Right atrium auricular region (tissue), 2 donors: Measurements from ENCODE around the gene PODNL1. TPM values are rescaled to one million over a fixed set of nuclear protein-coding genes. Genes with fewer than 3 reads are reported as not detected.

Experiments used
- DNase-seq: peaks from one replicate; pipeline ENCODE4 v3.0.0-alpha.2; 2019; ENCODE audit warnings: low spot score
- H3K27ac ChIP-seq, 2 donors: fragments of 200-600 bp; sonication (generic); 1 replicate in 1 of 2; 2 replicates in 1 of 2; pipeline ENCODE4 v1.5.1; 2016 to 2019
- H3K27me3 ChIP-seq, 2 donors: fragments of 200-600 bp; sonication (generic); one replicate each; pipeline versions ENCODE4 v1.5.1 to v1.6.0; 2017 to 2019
- H3K36me3 ChIP-seq: fragments of 200-600 bp; sonication (generic); one replicate; pipeline ENCODE4 v1.5.1; 2016
- H3K4me1 ChIP-seq, 2 donors: fragments of 200-600 bp; sonication (generic); one replicate each; pipeline versions ENCODE4 v1.5.1 to v1.6.0; 2017 to 2019
- H3K4me3 ChIP-seq, 2 donors: fragments of 200-600 bp; sonication (generic); 1 replicate in 1 of 2; 2 replicates in 1 of 2; pipeline ENCODE4 v1.5.1; 2017 to 2019; ENCODE audit warnings: mild to moderate bottlenecking in 1 of 2, moderate library complexity in 1 of 2
- H3K9me3 ChIP-seq, 2 donors: fragments of 200-600 bp; sonication (generic); one replicate each; pipeline ENCODE4 v1.5.1; 2019
- total RNA-seq, 2 donors: library from RNA; depleted of rRNA; stranded (reverse); fragments of >200 nt; gene quantifications; one replicate each; pipeline ENCODE4 v1.1.0, GENCODE V29; 2016
- TF ChIP-seq, protein P1 (sequence below), 2 donors: fragments of 200-600 bp; sonication (generic); IDR thresholded peaks; one replicate each; pipeline ENCODE4 v1.5.1; 2019; ENCODE audit warnings: antibody characterized with exemption in 2 of 2

PODNL1 gene
- total RNA-seq, 2 donors from 2014 or later, result 0.47 to 1.1 TPM

DNA sequence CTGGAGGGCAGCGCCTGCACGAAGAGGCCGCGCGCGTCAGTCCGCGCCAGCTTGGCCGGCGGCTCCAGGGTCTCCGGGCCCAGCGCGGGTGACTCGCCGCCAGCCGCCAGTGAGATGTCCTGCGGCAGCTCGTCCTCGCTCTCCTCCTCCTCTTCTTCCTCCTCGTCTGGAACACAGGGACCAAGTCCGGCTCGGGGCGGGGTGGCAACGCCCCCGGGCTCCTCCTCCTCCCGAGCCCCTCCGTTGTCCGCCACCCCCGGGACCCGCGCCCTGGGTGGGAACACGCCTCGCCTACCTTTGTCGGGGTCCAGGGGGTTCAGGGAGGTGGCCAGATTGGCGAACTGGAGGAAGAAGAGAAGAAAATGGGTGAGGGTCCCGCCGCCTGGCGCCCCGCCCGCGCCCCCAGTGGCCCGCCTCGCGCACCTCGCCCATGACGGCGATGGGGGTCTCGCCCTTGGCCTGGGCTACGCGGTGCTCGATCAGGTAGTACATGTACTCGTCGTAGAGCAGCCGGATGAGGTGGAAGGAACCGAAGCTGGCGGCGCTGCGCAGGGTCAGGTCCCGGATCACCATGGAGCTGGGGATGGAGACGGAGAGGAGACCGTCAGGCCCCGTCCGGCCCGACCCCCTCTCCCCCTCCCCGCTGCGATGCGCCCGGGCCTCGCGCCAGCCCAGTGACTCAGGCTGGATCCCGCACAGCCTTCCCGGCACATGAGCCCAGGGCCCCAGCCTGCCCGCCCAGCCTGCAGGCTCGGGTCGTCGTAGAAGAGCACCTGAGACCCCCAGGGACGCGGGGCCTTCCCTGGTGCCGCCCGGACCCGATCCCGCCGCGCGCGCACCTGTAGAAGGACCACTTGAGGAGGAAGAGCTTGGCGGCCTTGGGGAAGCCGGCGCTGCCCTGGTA, 24.7 kb upstream of the PODNL1 start:
- Histone ChIP-seq H3K4me3 (peak overlapping the region in 1 of 2 donors; percentile 37), H3K36me3 (peaks cover 55% of the 10 kb centered on the region), H3K27me3 (no peaks in the 10 kb centered on the region), H3K9me3 (no peaks in the 10 kb centered on the region), H3K27ac (peak overlapping the region in 1 of 2 donors; percentile 16), H3K4me1 (peaks cover 0 to 3% of the 10 kb centered on the region in 2 donors)
- TF ChIP-seq, protein P1, sequence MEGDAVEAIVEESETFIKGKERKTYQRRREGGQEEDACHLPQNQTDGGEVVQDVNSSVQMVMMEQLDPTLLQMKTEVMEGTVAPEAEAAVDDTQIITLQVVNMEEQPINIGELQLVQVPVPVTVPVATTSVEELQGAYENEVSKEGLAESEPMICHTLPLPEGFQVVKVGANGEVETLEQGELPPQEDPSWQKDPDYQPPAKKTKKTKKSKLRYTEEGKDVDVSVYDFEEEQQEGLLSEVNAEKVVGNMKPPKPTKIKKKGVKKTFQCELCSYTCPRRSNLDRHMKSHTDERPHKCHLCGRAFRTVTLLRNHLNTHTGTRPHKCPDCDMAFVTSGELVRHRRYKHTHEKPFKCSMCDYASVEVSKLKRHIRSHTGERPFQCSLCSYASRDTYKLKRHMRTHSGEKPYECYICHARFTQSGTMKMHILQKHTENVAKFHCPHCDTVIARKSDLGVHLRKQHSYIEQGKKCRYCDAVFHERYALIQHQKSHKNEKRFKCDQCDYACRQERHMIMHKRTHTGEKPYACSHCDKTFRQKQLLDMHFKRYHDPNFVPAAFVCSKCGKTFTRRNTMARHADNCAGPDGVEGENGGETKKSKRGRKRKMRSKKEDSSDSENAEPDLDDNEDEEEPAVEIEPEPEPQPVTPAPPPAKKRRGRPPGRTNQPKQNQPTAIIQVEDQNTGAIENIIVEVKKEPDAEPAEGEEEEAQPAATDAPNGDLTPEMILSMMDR (IDR thresholded peaks at IDR 0.05), result no peak
- no peak for DNase-seq

- DNase-seq, result no peak
- H3K9me3 ChIP-seq, result no peaks in the 10 kb centered on the region
- no peak overlapping the region for H3K27ac ChIP-seq
- peaks cover 50% of the 10 kb centered on the region for H3K36me3 ChIP-seq
- no peaks in the 10 kb centered on the region for H3K27me3 ChIP-seq
- TF ChIP-seq, protein P1 (IDR thresholded peaks at IDR 0.05), result no peak
- peak overlapping the region in 1 of 2 donors; percentile 37 for H3K4me3 ChIP-seq
- H3K4me1 ChIP-seq, result peaks cover 0 to 12% of the 10 kb centered on the region in 2 donors
Measured at GRCh38 chr19:13961826-13962698, 23.8 kb upstream of the PODNL1 start.

GRCh38 chr19:13960863-13961784, 22.9 kb upstream of the PODNL1 start:
- H3K4me3 ChIP-seq, result no peak overlapping the region
- H3K36me3 ChIP-seq, result peaks cover 50% of the 10 kb centered on the region
- H3K27me3 ChIP-seq, result no peaks in the 10 kb centered on the region
- no peak overlapping the region for H3K27ac ChIP-seq
- H3K4me1 ChIP-seq, result peaks cover 0 to 19% of the 10 kb centered on the region in 2 donors
- no peak for DNase-seq
- H3K9me3 ChIP-seq, result no peaks in the 10 kb centered on the region
- TF ChIP-seq, protein P1 (IDR thresholded peaks at IDR 0.05), result no peak

- DNase-seq, result no peak
- no peak overlapping the region for H3K27ac ChIP-seq
Measured at GRCh38 chr19:13959962-13960862, 22.0 kb upstream of the PODNL1 start.

More at GRCh38 chr19:13959962-13960862, 22.0 kb upstream of the PODNL1 start:
- peaks cover 51% of the 10 kb centered on the region for H3K36me3 ChIP-seq
- no peak overlapping the region for H3K4me3 ChIP-seq
- peaks cover 0 to 19% of the 10 kb centered on the region in 2 donors for H3K4me1 ChIP-seq
- TF ChIP-seq, protein P1 (IDR thresholded peaks at IDR 0.05), result no peak
- no peaks in the 10 kb centered on the region for H3K27me3 ChIP-seq
- no peaks in the 10 kb centered on the region for H3K9me3 ChIP-seq
